Mesenteric fat pad (tissue), 1 donor: Measurements from ENCODE around the gene CBFA2T3. TPM values are rescaled to one million over a fixed set of nuclear protein-coding genes. Genes with fewer than 3 reads are reported as not detected.

Experiments
- DNase-seq: peaks from one replicate; pipeline ENCODE4 v3.0.0-alpha.2; 2020; ENCODE audit warnings: low spot score
- total RNA-seq: library from RNA; stranded (reverse); fragmentation: NEBNext Ultra II Directional; extraction: Animal tissue kit (Norgen Biotek cat#: 25700); gene quantifications from one replicate; pipeline ENCODE4 v1.2.1, GENCODE V29; 2021
- donor health status: DM: yes; HTN: yes; CAD: no.

CBFA2T3 gene
- total RNA-seq, 1 donor from 2014 or later: 8.5 TPM

- no peak for DNase-seq
These were observed 150.8 kb downstream of the CBFA2T3 start for GRCh38 chr16:88826070-88826840.

GRCh38 chr16:88825146-88825545 is 151.9 kb downstream of the CBFA2T3 start:
- DNase-seq: no peak

Other genes starting within 250 kb of the CBFA2T3 start
- gene PIEZO1, start 192.0 kb downstream of the CBFA2T3 start, total RNA-seq: 318 TPM
- 0.22 TPM for gene CDT1, start 173.4 kb downstream of the CBFA2T3 start, total RNA-seq
- gene APRT, start 165.3 kb downstream of the CBFA2T3 start, total RNA-seq: 96.7 TPM
- 28.6 TPM for gene GALNS, start 120.3 kb downstream of the CBFA2T3 start, total RNA-seq
- 39.9 TPM for gene TRAPPC2L, start 120.1 kb downstream of the CBFA2T3 start, total RNA-seq
- not detected for gene PABPN1L, start 110.5 kb downstream of the CBFA2T3 start, total RNA-seq
- gene ACSF3, start 116.6 kb upstream of the CBFA2T3 start, total RNA-seq: 24.1 TPM
- not detected for gene CDH15, start 194.5 kb upstream of the CBFA2T3 start, total RNA-seq
- gene SLC22A31, start 223.3 kb upstream of the CBFA2T3 start, total RNA-seq: 0.35 TPM
- gene ZNF778, start 240.5 kb upstream of the CBFA2T3 start, total RNA-seq: 11.7 TPM